ENCODE measurements around the gene UGT8.

Gene UGT8

GRCh38 chr4:114673306-114673705 lies 74.7 kb downstream of the UGT8 start:
- no peak for DNase-seq
- Histone ChIP-seq H3K9me3 (ENCODE audit: control insufficient read depth, low read length) (no peaks in the 10 kb centered on the region), H4K8ac (ENCODE audit: low read length) (no peak overlapping the region), H2AFZ (ENCODE audit: low read depth, low read length) (no peak overlapping the region), H3K27ac (ENCODE audit: low read length, poor library complexity, severe bottlenecking) (no peak overlapping the region), H3K9ac (ENCODE audit: low read length) (no peak overlapping the region), H4K91ac (ENCODE audit: low read length) (no peak overlapping the region), H2BK12ac (ENCODE audit: low read length in 2 of 2) (no peak overlapping the region), H3K4me3 (ENCODE audit: insufficient read depth in 1 of 2, low read depth in 1 of 2, low read length in 2 of 2) (no peak overlapping the region), H3K18ac (ENCODE audit: low read depth in 1 of 2, low read length in 2 of 2) (no peak overlapping the region), H3K4me2 (ENCODE audit: low read length, poor library complexity, severe bottlenecking) (no peak overlapping the region), H3K79me1 (replicated peaks; ENCODE audit: low read length, poor library complexity, severe bottlenecking) (no peaks in the 10 kb centered on the region), H2AK5ac (ENCODE audit: low read length, severe bottlenecking) (no peak overlapping the region), H2BK120ac (ENCODE audit: low read depth, low read length) (no peak overlapping the region), H3K36me3 (ENCODE audit: control insufficient read depth in 1 of 2, insufficient read depth in 2 of 2, low read depth in 1 of 2, low read length in 2 of 2) (no peaks in the 10 kb centered on the region), H2BK15ac (ENCODE audit: low read depth, poor library complexity, severe bottlenecking) (no peak overlapping the region), H3K23ac (ENCODE audit: low read length in 2 of 2) (no peak overlapping the region), H3K14ac (ENCODE audit: low read length in 2 of 2) (no peak overlapping the region), H3K4ac (ENCODE audit: low read depth in 1 of 2, low read length in 2 of 2) (no peak overlapping the region), H3K27me3 (ENCODE audit: control insufficient read depth in 1 of 2, insufficient read depth in 1 of 2, low read length in 2 of 2) (no peaks in the 10 kb centered on the region), H2BK5ac (ENCODE audit: low read depth, low read length, poor library complexity, severe bottlenecking) (no peak overlapping the region), H3K4me1 (ENCODE audit: control insufficient read depth, insufficient read depth, low read depth, low read length) (no peaks in the 10 kb centered on the region)
- 100% methylated on average over 2 of the region's 2 CpGs for WGBS

- H2BK5ac ChIP-seq (ENCODE audit: low read depth, low read length, poor library complexity, severe bottlenecking), result no peak overlapping the region
- H3K4ac ChIP-seq (ENCODE audit: low read depth in 1 of 2, low read length in 2 of 2), result no peak overlapping the region
- H2BK120ac ChIP-seq (ENCODE audit: low read depth, low read length), result no peak overlapping the region
- H2AFZ ChIP-seq (ENCODE audit: low read depth, low read length), result no peak overlapping the region
- no peak overlapping the region for H3K14ac ChIP-seq (ENCODE audit: low read length in 2 of 2)
- H2BK12ac ChIP-seq (ENCODE audit: low read length in 2 of 2), result no peak overlapping the region
- no peaks in the 10 kb centered on the region for H3K36me3 ChIP-seq (ENCODE audit: control insufficient read depth in 1 of 2, insufficient read depth in 2 of 2, low read depth in 1 of 2, low read length in 2 of 2)
- H3K9ac ChIP-seq (ENCODE audit: low read length), result no peak overlapping the region
- H3K23ac ChIP-seq (ENCODE audit: low read length in 2 of 2), result no peak overlapping the region
- WGBS, result 69% methylated on average over 2 of the region's 2 CpGs
- no peak overlapping the region for H3K27ac ChIP-seq (ENCODE audit: low read length, poor library complexity, severe bottlenecking)
- H2AK5ac ChIP-seq (ENCODE audit: low read length, severe bottlenecking), result no peak overlapping the region
- H4K8ac ChIP-seq (ENCODE audit: low read length), result no peak overlapping the region
- no peak overlapping the region for H2BK15ac ChIP-seq (ENCODE audit: low read depth, poor library complexity, severe bottlenecking)
- H4K91ac ChIP-seq (ENCODE audit: low read length), result no peak overlapping the region
- H3K4me3 ChIP-seq (ENCODE audit: insufficient read depth in 1 of 2, low read depth in 1 of 2, low read length in 2 of 2), result no peak overlapping the region
- no peaks in the 10 kb centered on the region for H3K9me3 ChIP-seq (ENCODE audit: control insufficient read depth, low read length)
- H3K79me1 ChIP-seq (replicated peaks; ENCODE audit: low read length, poor library complexity, severe bottlenecking), result no peaks in the 10 kb centered on the region
- H3K4me1 ChIP-seq (ENCODE audit: control insufficient read depth, insufficient read depth, low read depth, low read length), result no peaks in the 10 kb centered on the region
- H3K4me2 ChIP-seq (ENCODE audit: low read length, poor library complexity, severe bottlenecking), result no peak overlapping the region
- no peak for DNase-seq
- no peaks in the 10 kb centered on the region for H3K27me3 ChIP-seq (ENCODE audit: control insufficient read depth in 1 of 2, insufficient read depth in 1 of 2, low read length in 2 of 2)
- H3K18ac ChIP-seq (ENCODE audit: low read depth in 1 of 2, low read length in 2 of 2), result no peak overlapping the region
Observed at GRCh38 chr4:114674080-114674479, 75.5 kb downstream of the UGT8 start.

GRCh38 chr4:114677346-114677979 lies 78.9 kb downstream of the UGT8 start:
- Histone ChIP-seq H3K4ac (ENCODE audit: low read depth in 1 of 2, low read length in 2 of 2) (no peak overlapping the region), H4K8ac (ENCODE audit: low read length) (no peak overlapping the region), H3K18ac (ENCODE audit: low read depth in 1 of 2, low read length in 2 of 2) (no peak overlapping the region), H3K4me1 (ENCODE audit: control insufficient read depth, insufficient read depth, low read depth, low read length) (no peaks in the 10 kb centered on the region), H2BK120ac (ENCODE audit: low read depth, low read length) (no peak overlapping the region), H3K36me3 (ENCODE audit: control insufficient read depth in 1 of 2, insufficient read depth in 2 of 2, low read depth in 1 of 2, low read length in 2 of 2) (no peaks in the 10 kb centered on the region), H2BK15ac (ENCODE audit: low read depth, poor library complexity, severe bottlenecking) (no peak overlapping the region), H2AFZ (ENCODE audit: low read depth, low read length) (no peak overlapping the region), H3K79me1 (replicated peaks; ENCODE audit: low read length, poor library complexity, severe bottlenecking) (no peaks in the 10 kb centered on the region), H3K9ac (ENCODE audit: low read length) (no peak overlapping the region), H2AK5ac (ENCODE audit: low read length, severe bottlenecking) (no peak overlapping the region), H3K4me3 (ENCODE audit: insufficient read depth in 1 of 2, low read depth in 1 of 2, low read length in 2 of 2) (no peak overlapping the region), H3K4me2 (ENCODE audit: low read length, poor library complexity, severe bottlenecking) (no peak overlapping the region), H3K23ac (ENCODE audit: low read length in 2 of 2) (no peak overlapping the region), H3K27ac (ENCODE audit: low read length, poor library complexity, severe bottlenecking) (no peak overlapping the region), H2BK5ac (ENCODE audit: low read depth, low read length, poor library complexity, severe bottlenecking) (no peak overlapping the region), H4K91ac (ENCODE audit: low read length) (no peak overlapping the region), H3K14ac (ENCODE audit: low read length in 2 of 2) (no peak overlapping the region), H2BK12ac (ENCODE audit: low read length in 2 of 2) (no peak overlapping the region), H3K9me3 (ENCODE audit: control insufficient read depth, low read length) (no peaks in the 10 kb centered on the region), H3K27me3 (ENCODE audit: control insufficient read depth in 1 of 2, insufficient read depth in 1 of 2, low read length in 2 of 2) (no peaks in the 10 kb centered on the region)
- WGBS, result no CpG with 5 or more reads among the region's 1 CpG
- no peak for DNase-seq

GRCh38 chr4:114684462-114684861 lies 85.9 kb downstream of the UGT8 start:
- Histone ChIP-seq H3K9ac (ENCODE audit: low read length) (no peak overlapping the region), H3K4me1 (ENCODE audit: control insufficient read depth, insufficient read depth, low read depth, low read length) (no peaks in the 10 kb centered on the region), H2BK15ac (ENCODE audit: low read depth, poor library complexity, severe bottlenecking) (no peak overlapping the region), H2BK5ac (ENCODE audit: low read depth, low read length, poor library complexity, severe bottlenecking) (no peak overlapping the region), H2BK12ac (ENCODE audit: low read length in 2 of 2) (no peak overlapping the region), H3K36me3 (ENCODE audit: control insufficient read depth in 1 of 2, insufficient read depth in 2 of 2, low read depth in 1 of 2, low read length in 2 of 2) (no peaks in the 10 kb centered on the region), H4K91ac (ENCODE audit: low read length) (no peak overlapping the region), H3K18ac (ENCODE audit: low read depth in 1 of 2, low read length in 2 of 2) (no peak overlapping the region), H3K23ac (ENCODE audit: low read length in 2 of 2) (no peak overlapping the region), H3K4me3 (ENCODE audit: insufficient read depth in 1 of 2, low read depth in 1 of 2, low read length in 2 of 2) (no peak overlapping the region), H3K27ac (ENCODE audit: low read length, poor library complexity, severe bottlenecking) (no peak overlapping the region), H3K14ac (ENCODE audit: low read length in 2 of 2) (no peak overlapping the region), H3K4me2 (ENCODE audit: low read length, poor library complexity, severe bottlenecking) (no peak overlapping the region), H3K27me3 (ENCODE audit: control insufficient read depth in 1 of 2, insufficient read depth in 1 of 2, low read length in 2 of 2) (no peaks in the 10 kb centered on the region), H2BK120ac (ENCODE audit: low read depth, low read length) (no peak overlapping the region), H3K9me3 (ENCODE audit: control insufficient read depth, low read length) (no peaks in the 10 kb centered on the region), H3K79me1 (replicated peaks; ENCODE audit: low read length, poor library complexity, severe bottlenecking) (no peaks in the 10 kb centered on the region), H3K4ac (ENCODE audit: low read depth in 1 of 2, low read length in 2 of 2) (no peak overlapping the region), H2AK5ac (ENCODE audit: low read length, severe bottlenecking) (no peak overlapping the region), H4K8ac (ENCODE audit: low read length) (no peak overlapping the region), H2AFZ (ENCODE audit: low read depth, low read length) (no peak overlapping the region)
- no peak for DNase-seq

Measured in mesenchymal stem cell (in vitro differentiated cells and primary cell).